Hematopoietic multipotent progenitor cell treated with erythropoietin and hydrocortisone succinate and interleukin-3 and kit ligand, for 6 days (in vitro differentiated cells): ENCODE measurements around the gene ZNF101.
"Not testable (repeated sequence)": the region's sequence is repeated elsewhere in the genome, so short reads cannot be mapped to it uniquely, and the experiment has no call there.

Experiments
- DNase-seq: peaks from one replicate; pipeline ENCODE4 v3.0.0-alpha.2; 2015

The ZNF101 gene

GRCh38 chr19:19661675-19662251 is 6.9 kb upstream of the ZNF101 start:
- DNase-seq = peak; percentile 65

- DNase-seq = no peak
These were observed 6.3 kb upstream of the ZNF101 start for GRCh38 chr19:19662344-19662743.

GRCh38 chr19:19662871-19663255 is 5.8 kb upstream of the ZNF101 start:
- no peak for DNase-seq

- peak; percentile 99 for DNase-seq
These were observed 5.2 kb upstream of the ZNF101 start, which contains the start of gene ATP13A1 for GRCh38 chr19:19663256-19664120. Gene ATP13A1 (minus strand): TSS chr19:19663676. CDS start chr19:19663666, 10 bp downstream.

- not testable (repeated sequence) for DNase-seq
These were observed 3.2 kb upstream of the ZNF101 start for GRCh38 chr19:19665420-19665948.

- no peak for DNase-seq
These were observed 1.5 kb downstream of the ZNF101 start for GRCh38 chr19:19670070-19670551.

- DNase-seq = no peak
These were observed 4.2 kb downstream of the ZNF101 start for GRCh38 chr19:19672816-19673215.

GRCh38 chr19:19674315-19674714 is 5.7 kb downstream of the ZNF101 start:
- no peak for DNase-seq

- no peak for DNase-seq
These were observed 8.9 kb downstream of the ZNF101 start for GRCh38 chr19:19677579-19677978.

GRCh38 chr19:19679176-19680073 is 10.8 kb downstream of the ZNF101 start:
- DNase-seq = no peak

- not testable (repeated sequence) for DNase-seq
These were observed 17.5 kb downstream of the ZNF101 start for GRCh38 chr19:19686119-19686518.

- no peak for DNase-seq
These were observed 17.9 kb downstream of the ZNF101 start for GRCh38 chr19:19686580-19686979.

GRCh38 chr19:19687090-19687489 is 18.5 kb downstream of the ZNF101 start:
- DNase-seq = peak; percentile 33

GRCh38 chr19:19689023-19689422 is 20.4 kb downstream of the ZNF101 start:
- DNase-seq = not testable (repeated sequence)

GRCh38 chr19:19691683-19692082 is 23.0 kb downstream of the ZNF101 start:
- no peak for DNase-seq

GRCh38 chr19:19696386-19696785 is 27.7 kb downstream of the ZNF101 start:
- DNase-seq = no peak

GRCh38 chr19:19697589-19697988 is 28.9 kb downstream of the ZNF101 start:
- DNase-seq = no peak

- DNase-seq = not testable (repeated sequence)
These were observed 31.9 kb downstream of the ZNF101 start for GRCh38 chr19:19700493-19700892.

- no peak for DNase-seq
These were observed 36.2 kb downstream of the ZNF101 start for GRCh38 chr19:19704836-19705235.

- DNase-seq = no peak
These were observed 41.9 kb downstream of the ZNF101 start for GRCh38 chr19:19710506-19710905.

GRCh38 chr19:19711306-19711933 is 42.8 kb downstream of the ZNF101 start:
- DNase-seq = no peak
